Nucleus accumbens (tissue), 56 donors: ENCODE results near the gene TSPEAR.
"Not testable (repeated sequence)": the region's sequence is repeated elsewhere in the genome, so short reads cannot be mapped to it uniquely, and the experiment has no call there.

Source experiments
- DNase-seq, 56 donors: peaks; one replicate each; lab custom pipeline; 2025; lab: John Stamatoyannopoulos, UW

TSPEAR gene

GRCh38 chr21:44614961-44615391 lies 96.4 kb downstream of the TSPEAR start:
- DNase-seq: no peak

- no peak for DNase-seq
These were observed 97.2 kb downstream of the TSPEAR start for GRCh38 chr21:44614161-44614631.

GRCh38 chr21:44613386-44614155 lies 97.8 kb downstream of the TSPEAR start:
- no peak for DNase-seq

- DNase-seq: no peak
These were observed 98.6 kb downstream of the TSPEAR start for GRCh38 chr21:44612669-44613229.

- no peak for DNase-seq
These were observed 99.3 kb downstream of the TSPEAR start, which contains the start of gene KRTAP10-8 for GRCh38 chr21:44612029-44612486. KRTAP10-8 (plus strand) TSS chr21:44612079; CDS start chr21:44612101, 22 bp downstream.

- no peak for DNase-seq
These were observed 99.8 kb downstream of the TSPEAR start for GRCh38 chr21:44611551-44611950.

- DNase-seq: not testable (repeated sequence)
These were observed 101.1 kb downstream of the TSPEAR start for GRCh38 chr21:44610157-44610843.

- DNase-seq: no peak
These were observed 102.2 kb downstream of the TSPEAR start for GRCh38 chr21:44609193-44609592.

GRCh38 chr21:44606495-44606894 lies 104.9 kb downstream of the TSPEAR start:
- DNase-seq: no peak

GRCh38 chr21:44603911-44604310 lies 107.5 kb downstream of the TSPEAR start:
- no peak for DNase-seq

- DNase-seq: no peak
These were observed 108.1 kb downstream of the TSPEAR start for GRCh38 chr21:44603109-44603875.

GRCh38 chr21:44602463-44602850 lies 108.9 kb downstream of the TSPEAR start:
- DNase-seq: no peak

- DNase-seq: no peak
These were observed 109.5 kb downstream of the TSPEAR start for GRCh38 chr21:44601596-44602462.

- not testable (repeated sequence) for DNase-seq
These were observed 110.3 kb downstream of the TSPEAR start for GRCh38 chr21:44601091-44601490.

GRCh38 chr21:44600118-44600978 lies 111.0 kb downstream of the TSPEAR start, which contains the start of gene KRTAP10-7:
KRTAP10-7 (plus strand) TSS chr21:44600597; CDS start chr21:44600622, 25 bp downstream.
- DNase-seq: not testable (repeated sequence)

GRCh38 chr21:44599264-44600029 lies 111.9 kb downstream of the TSPEAR start:
- no peak for DNase-seq

GRCh38 chr21:44598061-44598460 lies 113.3 kb downstream of the TSPEAR start:
- no peak for DNase-seq
